T-cell (primary cell): Measurements from ENCODE around the gene KRT17. TPM values are rescaled to one million over a fixed set of nuclear protein-coding genes. Genes with fewer than 3 reads are reported as not detected.
"Not testable (repeated sequence)": the region's sequence is repeated elsewhere in the genome, so short reads cannot be mapped to it uniquely, and the experiment has no call there.

Source experiments
- ATAC-seq, 4 experiments: fragments of 200-7000 bp in 3 of 4; fragments of 150-1000 bp in 1 of 4; cut with Tn5 transposase; replicated peaks in 1 of 4; 1 replicate in 3 of 4; 2 replicates in 1 of 4; pipeline ENCODE4 v1.10.0; 2021; ENCODE audit warnings: moderate library complexity in 3 of 4, mild to moderate bottlenecking in 2 of 4, moderate number of reproducible peaks in 1 of 4
- CTCF ChIA-PET, 2 donors: fragments of 300-600 bp; sonication (Branson Sonifier 250); formaldehyde crosslinking; loops; one replicate each; lab custom pipeline; 2022; ENCODE audit warnings: antibody characterized with exemption in 2 of 2; lab: Charles Lee
- POLR2A ChIA-PET, 2 donors: fragments of 300-600 bp; sonication (Branson Sonifier 250); formaldehyde crosslinking; loops; one replicate each; lab custom pipeline; 2022; ENCODE audit warnings: antibody characterized with exemption in 2 of 2; lab: Charles Lee
- DNase-seq, 35 experiments: peaks; one replicate each; pipeline versions ENCODE4 v3.0.0 to v3.0.0-alpha.2; 2013 to 2023
- H3K27ac ChIP-seq: one replicate; pipeline ENCODE4 v1.5.1; 2013; ENCODE audit warnings: low read length
- H3K27me3 ChIP-seq, 2 experiments: replicated peaks in 1 of 2; 1 replicate in 1 of 2; 2 replicates in 1 of 2; pipeline versions ENCODE4 v1.6.1 to v1.7.0; 2013; ENCODE audit warnings: low read length in 1 of 2, mixed read lengths in 1 of 2; ENCODE audit not compliant: control insufficient read depth in 2 of 2, insufficient read depth in 2 of 2; ENCODE audit errors: extremely low read depth in 1 of 2
- H3K36me3 ChIP-seq, 2 donors: 1 replicate in 1 of 2; 2 replicates in 1 of 2; pipeline versions ENCODE4 v1.6.1 to v1.7.0; 2013; ENCODE audit warnings: low read length in 1 of 2; ENCODE audit not compliant: control insufficient read depth in 2 of 2, insufficient read depth in 1 of 2; ENCODE audit errors: extremely low read depth in 1 of 2
- H3K4me1 ChIP-seq, 2 experiments: 1 replicate in 1 of 2; 2 replicates in 1 of 2; pipeline versions ENCODE4 v1.6.1 to v1.7.0; 2013; ENCODE audit warnings: low read length in 2 of 2, mixed read lengths in 1 of 2; ENCODE audit not compliant: insufficient read depth in 2 of 2, control insufficient read depth in 1 of 2; ENCODE audit errors: extremely low read depth in 1 of 2
- H3K4me3 ChIP-seq, 2 donors: 1 replicate in 1 of 2; 2 replicates in 1 of 2; pipeline versions ENCODE4 v1.5.1 to v1.7.0; 2013; ENCODE audit warnings: mild to moderate bottlenecking in 2 of 2, low read length in 1 of 2, moderate library complexity in 1 of 2; ENCODE audit not compliant: control insufficient read depth in 1 of 2; ENCODE audit errors: extremely low read depth in 1 of 2
- H3K9me3 ChIP-seq: 2 replicates; pipeline ENCODE4 v1.7.0; 2013
- H3K27ac Mint-ChIP-seq, 2 donors: one replicate each; pipeline ENCODE4 v1.8.0; 2020 to 2021; ENCODE audit warnings: mild to moderate bottlenecking in 2 of 2, mixed read lengths in 2 of 2
- H3K27me3 Mint-ChIP-seq, 2 donors: one replicate each; pipeline ENCODE4 v1.8.0; 2021 to 2022; ENCODE audit warnings: mixed read lengths in 2 of 2
- H3K36me3 Mint-ChIP-seq: one replicate; pipeline ENCODE4 v1.8.0; 2021; ENCODE audit warnings: mixed read lengths
- H3K4me1 Mint-ChIP-seq, 3 donors: one replicate each; pipeline ENCODE4 v1.8.0; 2020 to 2022; ENCODE audit warnings: mixed read lengths in 3 of 3, mild to moderate bottlenecking in 1 of 3
- H3K4me3 Mint-ChIP-seq, 3 donors: one replicate each; pipeline ENCODE4 v1.8.0; 2020 to 2022; ENCODE audit warnings: mild to moderate bottlenecking in 3 of 3, mixed read lengths in 3 of 3, moderate library complexity in 3 of 3
- H3K9me3 Mint-ChIP-seq, 3 donors: one replicate each; pipeline ENCODE4 v1.8.0; 2020 to 2022; ENCODE audit warnings: mixed read lengths in 3 of 3
- WGBS: methylation state at CpG from one replicate; pipeline ENCODE4 v1.1.5; 2013; ENCODE audit warnings: missing lambda C conversion rate; ENCODE audit not compliant: insufficient coverage; 5-methylcytosine and 5-hydroxymethylcytosine counted together
- total RNA-seq, 35 experiments: library from RNA in 6 of 35; stranded (reverse) in 6 of 35; fragments of 120-200 nt in 1 of 35; gene quantifications; one replicate each; pipeline versions ENCODE4 v1.2.1 to v1.2.4 and lab custom pipeline; 2013 to 2026

KRT17 gene
- total RNA-seq, 5 donors from 2014 or later (not counting 1 experiment from before 2014, with no cell fraction given), result not detected

DNA sequence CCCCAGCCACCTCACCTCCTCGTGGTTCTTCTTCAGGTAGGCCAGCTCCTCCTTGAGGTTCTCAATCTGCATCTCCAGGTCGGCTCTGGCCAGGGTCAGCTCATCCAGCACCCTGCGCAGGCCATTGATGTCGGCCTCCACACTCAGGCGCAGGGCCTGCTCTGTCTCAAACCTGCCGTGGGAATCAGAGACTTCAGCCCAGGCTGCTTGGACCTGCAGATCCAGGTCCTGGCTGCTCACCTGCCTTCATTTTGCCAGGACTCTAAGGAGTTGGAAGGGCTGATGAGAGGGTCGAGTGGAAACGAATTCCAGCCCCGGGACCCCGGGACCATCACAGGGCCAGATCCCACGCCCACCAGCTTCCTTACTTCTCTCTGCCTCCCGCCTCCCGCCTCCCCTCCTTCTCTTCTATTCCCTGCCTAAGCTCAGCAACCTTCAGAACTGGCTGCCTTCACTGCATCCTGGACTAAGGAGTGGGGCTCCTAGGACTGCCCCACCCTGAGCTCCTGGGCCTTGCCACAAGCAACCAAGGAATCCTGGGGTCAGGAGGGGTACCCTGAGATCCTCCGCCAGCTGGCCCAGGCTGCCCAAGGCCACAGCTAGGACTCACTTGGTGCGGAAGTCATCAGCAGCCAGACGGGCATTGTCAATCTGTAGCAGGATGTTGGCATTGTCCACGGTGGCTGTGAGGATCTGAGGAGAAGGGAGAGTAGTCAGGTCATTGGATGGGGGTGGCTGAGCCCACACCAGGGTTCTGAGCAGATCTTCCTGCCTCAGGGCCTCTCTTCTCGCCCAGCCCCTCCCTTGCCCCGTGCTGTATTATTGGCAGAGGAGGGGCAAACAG is 1.8 kb downstream of the KRT17 start:
- not testable (repeated sequence) for ATAC-seq, DNase-seq
- 82% methylated on average over 8 of the region's 19 CpGs for WGBS

DNA sequence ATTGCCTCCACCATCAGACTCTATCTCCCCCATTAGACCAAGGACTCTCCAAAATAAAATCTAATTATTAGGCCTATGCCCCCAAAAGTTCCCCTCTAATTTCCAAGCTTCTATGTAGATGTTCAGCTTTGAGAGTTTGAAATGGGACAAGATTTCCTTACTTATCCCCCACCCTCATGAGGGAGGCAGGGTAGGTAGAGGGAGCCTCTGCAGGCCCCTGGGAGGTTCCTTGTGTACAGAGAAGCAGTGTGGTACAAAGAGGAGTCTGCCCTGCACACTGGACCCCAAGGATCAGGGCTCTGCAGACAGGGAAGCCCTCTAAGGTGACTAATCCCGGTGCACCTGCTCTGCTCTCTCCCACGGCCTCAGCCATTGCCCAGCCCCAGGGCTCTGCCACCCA is 2.5 kb downstream of the KRT17 start:
- H3K9me3 Mint-ChIP-seq, result no peaks in the 10 kb centered on the region
- H3K9me3 ChIP-seq, result no peaks in the 10 kb centered on the region
- peaks cover 0 to 27% of the 10 kb centered on the region in 2 experiments for H3K27me3 ChIP-seq
- no peaks in the 10 kb centered on the region for H3K36me3 Mint-ChIP-seq
- ChIA-PET POLR2A (no interaction called here), CTCF (no interaction called here)
- peaks cover 0 to 22% of the 10 kb centered on the region in 2 donors for H3K27me3 Mint-ChIP-seq
- DNase-seq (no peak), ATAC-seq (no peak)
- WGBS, result 72% methylated on average over 2 of the region's 2 CpGs
- no peak overlapping the region for H3K27ac ChIP-seq
- no peaks in the 10 kb centered on the region for H3K4me1 Mint-ChIP-seq
- no peak overlapping the region for H3K4me3 ChIP-seq
- H3K4me3 Mint-ChIP-seq, result no peak overlapping the region
- no peak overlapping the region for H3K27ac Mint-ChIP-seq
- no peaks in the 10 kb centered on the region for H3K36me3 ChIP-seq
- no peaks in the 10 kb centered on the region for H3K4me1 ChIP-seq

More for the DNA sequence above, 1.8 kb downstream of the KRT17 start:
- CTCF ChIA-PET, H3K27ac Mint-ChIP-seq, H3K4me1 ChIP-seq, H3K9me3 ChIP-seq, H3K36me3 Mint-ChIP-seq, H3K36me3 ChIP-seq, POLR2A ChIA-PET, H3K4me3 ChIP-seq, H3K4me3 Mint-ChIP-seq, H3K4me1 Mint-ChIP-seq, H3K27ac ChIP-seq, H3K9me3 Mint-ChIP-seq: not testable (repeated sequence)
- H3K27me3 Mint-ChIP-seq, result peaks cover 0 to 26% of the 10 kb centered on the region in 2 donors
- peaks cover 0 to 25% of the 10 kb centered on the region in 2 experiments for H3K27me3 ChIP-seq

DNA sequence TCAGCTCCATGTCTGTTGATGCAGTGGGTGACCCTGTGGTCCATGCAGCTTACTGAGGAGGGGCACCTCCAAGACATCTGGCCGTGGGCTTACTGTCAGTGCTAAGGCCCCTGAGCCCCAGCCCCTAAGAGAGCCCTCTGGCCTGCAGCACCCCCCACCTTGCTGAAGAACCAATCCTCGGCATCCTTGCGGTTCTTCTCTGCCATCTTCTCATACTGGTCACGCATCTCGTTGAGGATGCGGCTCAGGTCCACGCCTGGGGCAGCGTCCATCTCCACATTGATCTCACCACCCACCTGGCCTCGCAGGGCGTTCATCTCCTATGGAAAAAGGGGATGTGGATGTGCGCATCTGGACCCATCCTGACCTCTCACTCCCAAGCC is 2.9 kb downstream of the KRT17 start:
- H3K4me1 ChIP-seq, H3K27ac Mint-ChIP-seq, POLR2A ChIA-PET, H3K4me1 Mint-ChIP-seq, H3K27ac ChIP-seq, H3K36me3 ChIP-seq, ATAC-seq, H3K4me3 Mint-ChIP-seq, H3K4me3 ChIP-seq, CTCF ChIA-PET, DNase-seq, H3K36me3 Mint-ChIP-seq, H3K9me3 ChIP-seq, H3K9me3 Mint-ChIP-seq: not testable (repeated sequence)
- peaks cover 0 to 32% of the 10 kb centered on the region in 2 experiments for H3K27me3 ChIP-seq
- peaks cover 0 to 22% of the 10 kb centered on the region in 2 donors for H3K27me3 Mint-ChIP-seq
- WGBS, result 83% methylated on average over 6 of the region's 11 CpGs

DNA sequence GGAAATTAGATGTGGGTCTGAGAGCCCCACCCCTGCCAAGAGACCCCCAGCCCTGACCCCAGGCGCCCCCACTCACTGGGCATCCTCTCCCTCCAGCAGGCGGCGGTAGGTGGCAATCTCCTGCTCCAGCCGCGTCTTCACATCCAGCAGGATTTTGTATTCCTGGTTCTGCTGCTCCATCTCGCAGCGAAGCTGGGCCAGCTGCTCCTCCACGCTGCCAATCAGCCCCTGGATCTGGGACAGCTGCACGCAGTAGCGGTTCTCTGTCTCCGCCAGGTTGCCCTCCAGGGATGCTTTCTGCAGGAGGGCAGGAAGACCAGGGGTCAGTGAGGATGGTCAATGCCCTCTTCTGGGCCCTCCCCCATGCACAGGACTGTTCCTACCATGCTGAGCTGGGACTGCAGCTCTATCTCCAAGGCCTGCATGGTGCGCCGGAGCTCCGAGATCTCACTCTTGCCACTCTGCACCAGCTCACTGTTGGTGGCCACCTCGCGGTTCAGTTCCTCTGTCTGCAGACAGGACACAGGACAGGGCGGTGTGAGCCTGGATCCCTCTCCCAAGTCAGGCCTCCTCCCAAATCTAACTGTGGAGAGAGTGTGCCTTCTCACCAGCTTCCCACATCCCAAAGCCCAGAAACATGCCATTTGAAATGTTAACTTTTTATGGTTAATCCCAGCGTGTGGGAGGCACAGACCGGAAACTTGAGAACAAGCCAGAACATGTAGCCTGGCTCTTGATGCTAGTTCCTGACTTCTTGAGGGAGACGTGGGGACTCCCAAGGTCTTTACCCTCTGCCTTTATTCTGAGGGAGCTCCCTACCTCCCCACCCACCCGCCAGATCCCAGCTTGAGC is 3.6 kb downstream of the KRT17 start:
- no peak for ATAC-seq
- Mint-ChIP-seq H3K4me3 (no peak overlapping the region), H3K9me3 (no peaks in the 10 kb centered on the region), H3K27me3 (peaks cover 0 to 19% of the 10 kb centered on the region in 2 donors), H3K4me1 (no peaks in the 10 kb centered on the region), H3K36me3 (no peaks in the 10 kb centered on the region), H3K27ac (no peak overlapping the region)
- 82% methylated on average over 18 of the region's 21 CpGs for WGBS
- no peaks in the 10 kb centered on the region for H3K9me3 ChIP-seq
- H3K36me3 ChIP-seq, result no peaks in the 10 kb centered on the region
- H3K27me3 ChIP-seq, result peaks cover 0 to 36% of the 10 kb centered on the region in 2 experiments
- no peak overlapping the region for H3K27ac ChIP-seq
- POLR2A ChIA-PET, result no interaction called here
- no peak overlapping the region for H3K4me3 ChIP-seq
- CTCF ChIA-PET, result no interaction called here
- no peak for DNase-seq
- no peaks in the 10 kb centered on the region for H3K4me1 ChIP-seq

DNA sequence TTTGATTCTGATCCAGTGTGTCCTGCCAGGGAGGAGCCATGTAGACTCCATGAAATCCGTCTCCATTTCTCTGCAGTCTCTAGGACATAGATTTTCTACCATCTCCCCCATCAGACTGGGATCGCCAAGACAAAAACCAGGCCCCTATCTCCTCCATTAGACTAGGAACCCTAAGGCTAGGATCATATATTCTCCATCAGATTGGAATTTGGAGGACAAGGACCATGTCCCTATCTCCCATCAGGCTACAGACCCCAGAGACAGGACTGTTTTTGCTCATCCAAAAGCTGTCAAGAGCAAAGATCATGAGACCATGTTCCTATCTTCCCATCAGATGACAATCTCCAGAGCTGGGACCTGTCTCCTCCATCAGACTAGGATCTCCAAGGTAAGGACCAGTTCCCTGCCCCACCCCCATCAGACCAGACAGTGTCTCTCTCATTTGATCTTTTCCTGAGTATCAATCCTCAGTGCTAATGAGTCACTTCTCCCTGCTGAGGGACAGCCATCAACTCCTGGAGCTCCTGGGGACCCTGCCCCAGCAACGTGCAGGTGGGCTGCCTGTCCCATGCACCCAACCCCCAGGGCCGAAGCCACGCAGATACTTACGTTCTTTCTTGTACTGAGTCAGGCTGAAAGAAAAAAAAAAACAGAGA is 4.3 kb downstream of the KRT17 start:
- POLR2A ChIA-PET, ATAC-seq, H3K4me3 ChIP-seq, CTCF ChIA-PET, H3K4me3 Mint-ChIP-seq, H3K4me1 ChIP-seq, H3K4me1 Mint-ChIP-seq, H3K36me3 ChIP-seq, DNase-seq, H3K36me3 Mint-ChIP-seq, H3K9me3 ChIP-seq, H3K27ac ChIP-seq, H3K9me3 Mint-ChIP-seq: not testable (repeated sequence)
- Mint-ChIP-seq H3K27me3 (peaks cover 0 to 21% of the 10 kb centered on the region in 2 donors), H3K27ac (peak overlapping the region; percentile 17 to 48)
- H3K27me3 ChIP-seq, result peaks cover 0 to 35% of the 10 kb centered on the region in 2 experiments
- 53% methylated on average over 2 of the region's 6 CpGs for WGBS
